ENCODE data around the gene ASPSCR1. TPM values are rescaled to one million over a fixed set of nuclear protein-coding genes. Genes with fewer than 3 reads are reported as not detected.

Gene ASPSCR1
- total and polyA plus RNA-seq, 2 of the 13 experiments (the other 11 are each of a cell fraction or from before 2014, with no cell fraction given) = 274 to 314 TPM

GRCh38 chr17:81962499-81963441 is 14.7 kb upstream of the ASPSCR1 start (continued):
- TF ChIP-seq SNAPC4 (CRISPR knock-in tag; IDR thresholded peaks at IDR 0.05) = no peak
- TF ChIP-seq KMT2A (CRISPR knock-in tag; IDR thresholded peaks at IDR 0.05) = 0 out of 2 replicates have a peak, but pooled peaks have one; percentile 24
- TF ChIP-seq CCDC6 (CRISPR knock-in tag; IDR thresholded peaks at IDR 0.05) = peak; percentile 41; the same call in 1 of the 2 replicates
- TF ChIP-seq ZNF44 (CRISPR knock-in tag; IDR thresholded peaks at IDR 0.05) = no peak
- TF ChIP-seq GATAD2A (CRISPR knock-in tag; IDR thresholded peaks at IDR 0.05) = no peak; the same call in 1 of the 2 replicates
- TF ChIP-seq SKIL (CRISPR knock-in tag; IDR thresholded peaks at IDR 0.05; ENCODE audit: borderline replicate concordance) = no peak
- TF ChIP-seq TCF7 (IDR thresholded peaks at IDR 0.05; ENCODE audit: low read depth) = no peak
- no peak for TF ChIP-seq ZNF644 (CRISPR knock-in tag; IDR thresholded peaks at IDR 0.05; ENCODE audit: low read depth)
- TF ChIP-seq ZNF562 (CRISPR knock-in tag; IDR thresholded peaks at IDR 0.05; ENCODE audit: borderline replicate concordance) = no peak
- no peak for TF ChIP-seq ETS1 (CRISPR knock-in tag; IDR thresholded peaks at IDR 0.05)
- TF ChIP-seq ZNF3 (CRISPR knock-in tag; IDR thresholded peaks at IDR 0.05) = peak; percentile 4; the same call in 1 of the 2 replicates
- TF ChIP-seq HNRNPUL1 (IDR thresholded peaks at IDR 0.05; ENCODE audit: low read depth, low read length) = no peak
- TF ChIP-seq HNF4G (IDR thresholded peaks at IDR 0.05; ENCODE audit: borderline replicate concordance, low read depth, low read length) = no peak; the same call in 1 of the 2 replicates
- TF ChIP-seq HNF4G (CRISPR knock-in tag; IDR thresholded peaks at IDR 0.05; ENCODE audit: borderline replicate concordance, low read depth) = no peak
- TF ChIP-seq, protein P1, sequence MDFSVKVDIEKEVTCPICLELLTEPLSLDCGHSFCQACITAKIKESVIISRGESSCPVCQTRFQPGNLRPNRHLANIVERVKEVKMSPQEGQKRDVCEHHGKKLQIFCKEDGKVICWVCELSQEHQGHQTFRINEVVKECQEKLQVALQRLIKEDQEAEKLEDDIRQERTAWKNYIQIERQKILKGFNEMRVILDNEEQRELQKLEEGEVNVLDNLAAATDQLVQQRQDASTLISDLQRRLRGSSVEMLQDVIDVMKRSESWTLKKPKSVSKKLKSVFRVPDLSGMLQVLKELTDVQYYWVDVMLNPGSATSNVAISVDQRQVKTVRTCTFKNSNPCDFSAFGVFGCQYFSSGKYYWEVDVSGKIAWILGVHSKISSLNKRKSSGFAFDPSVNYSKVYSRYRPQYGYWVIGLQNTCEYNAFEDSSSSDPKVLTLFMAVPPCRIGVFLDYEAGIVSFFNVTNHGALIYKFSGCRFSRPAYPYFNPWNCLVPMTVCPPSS (IDR thresholded peaks at IDR 0.05) = no peak
- TF ChIP-seq ZNF883 (CRISPR knock-in tag; IDR thresholded peaks at IDR 0.05; ENCODE audit: not compliant biosample characterization) = peak; percentile 25
- 0 out of 2 replicates have a peak, but pooled peaks have one; percentile 9 for TF ChIP-seq ZNF362 (CRISPR knock-in tag; IDR thresholded peaks at IDR 0.05; ENCODE audit: borderline replicate concordance)
- TF ChIP-seq ZKSCAN1 (IDR thresholded peaks at IDR 0.05; ENCODE audit: low read length) = no peak
